GM18909 (cell line): Measurements from ENCODE around the gene NFE2L1.
"Not testable (repeated sequence)": the region's sequence is repeated elsewhere in the genome, so short reads cannot be mapped to it uniquely, and the experiment has no call there.

Source experiments
- ATAC-seq: cut with Tn5 transposase; IDR thresholded peaks from one replicate; pipeline ENCODE4 v1.9.1; 2021; ENCODE audit warnings: mild to moderate bottlenecking; ENCODE audit not compliant: unreplicated experiment, poor library complexity

NFE2L1 gene

DNA sequence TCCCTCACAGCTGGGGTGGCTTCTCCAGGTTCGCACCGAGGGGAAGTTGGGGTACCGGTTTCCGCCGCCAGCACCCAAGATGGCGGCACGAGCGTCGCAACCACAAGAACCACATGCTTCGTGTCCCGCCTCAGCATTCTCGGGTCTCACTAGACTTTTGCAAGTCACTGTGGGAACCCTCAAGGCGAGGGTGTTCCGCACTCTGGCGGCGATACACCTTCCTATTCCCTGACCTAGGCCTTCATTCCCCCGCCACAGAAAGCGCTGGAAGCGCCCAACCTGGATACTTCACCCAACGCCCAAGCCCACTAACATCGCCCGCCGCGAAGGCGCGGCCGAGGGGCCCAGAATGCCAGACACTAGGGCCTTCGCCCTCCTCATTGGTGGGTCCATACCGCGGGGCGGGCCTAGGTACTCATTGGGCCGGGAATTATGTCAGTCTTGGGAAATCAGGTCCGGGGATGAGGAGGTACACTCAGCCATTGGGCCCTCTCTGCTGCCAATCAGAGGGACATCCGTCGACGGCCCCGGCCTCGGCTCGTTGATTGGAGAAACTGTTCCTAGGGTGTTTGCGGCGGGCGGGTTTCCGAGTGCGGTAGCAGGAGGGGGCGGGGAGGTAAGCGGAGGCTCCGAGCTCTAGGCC is at the start of gene NFE2L1:
Gene NFE2L1 (plus strand): TSS at position 619 of the 643 bp plus-strand sequence. CDS start 2,760 bp downstream, outside the sequence.
- peak; percentile 90 for ATAC-seq

DNA sequence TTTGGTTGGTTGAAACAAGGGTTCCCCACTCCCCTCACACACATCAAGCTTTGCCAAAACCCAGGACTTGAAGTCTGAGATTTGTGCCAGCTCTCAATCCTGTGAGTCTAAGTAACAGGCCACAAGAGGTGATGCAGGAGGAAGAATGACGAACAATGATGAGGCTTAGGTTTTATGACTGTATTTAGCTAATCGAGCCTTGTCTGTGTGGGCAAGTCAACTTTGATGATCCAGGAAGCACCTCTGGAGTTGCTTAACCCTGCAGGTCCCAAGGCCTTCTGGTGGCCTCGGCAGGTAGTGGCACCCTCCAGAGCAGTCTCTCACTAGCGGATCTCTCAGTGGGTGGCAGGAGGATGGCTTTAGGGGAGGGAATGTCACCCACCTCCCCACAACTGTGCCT is 48.6 kb upstream of the NFE2L1 start:
- ATAC-seq, result no peak

DNA sequence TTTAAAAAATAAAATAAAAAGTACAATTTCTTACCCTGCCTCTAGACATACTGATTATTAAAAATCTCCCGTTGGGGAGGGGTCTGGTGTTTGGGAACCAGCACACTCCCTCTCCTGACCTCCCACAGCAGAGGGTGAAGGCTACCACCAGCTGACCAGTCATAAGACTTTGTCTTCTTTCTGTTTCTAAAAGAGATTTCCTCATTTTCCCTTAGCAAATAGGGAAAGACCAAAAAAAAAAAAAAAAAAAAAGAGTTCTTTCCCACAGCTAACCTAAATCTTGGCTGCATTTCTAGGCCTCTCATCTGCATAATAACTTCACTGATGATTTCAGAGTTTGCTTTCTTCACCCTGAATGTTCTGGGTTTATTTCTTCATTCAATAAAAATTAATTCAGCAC is 47.0 kb upstream of the NFE2L1 start:
- no peak for ATAC-seq

GRCh38 chr17:48001657-48002056 is 46.5 kb upstream of the NFE2L1 start:
- not testable (repeated sequence) for ATAC-seq

GRCh38 chr17:48002266-48002915 is 45.8 kb upstream of the NFE2L1 start:
- no peak for ATAC-seq

DNA sequence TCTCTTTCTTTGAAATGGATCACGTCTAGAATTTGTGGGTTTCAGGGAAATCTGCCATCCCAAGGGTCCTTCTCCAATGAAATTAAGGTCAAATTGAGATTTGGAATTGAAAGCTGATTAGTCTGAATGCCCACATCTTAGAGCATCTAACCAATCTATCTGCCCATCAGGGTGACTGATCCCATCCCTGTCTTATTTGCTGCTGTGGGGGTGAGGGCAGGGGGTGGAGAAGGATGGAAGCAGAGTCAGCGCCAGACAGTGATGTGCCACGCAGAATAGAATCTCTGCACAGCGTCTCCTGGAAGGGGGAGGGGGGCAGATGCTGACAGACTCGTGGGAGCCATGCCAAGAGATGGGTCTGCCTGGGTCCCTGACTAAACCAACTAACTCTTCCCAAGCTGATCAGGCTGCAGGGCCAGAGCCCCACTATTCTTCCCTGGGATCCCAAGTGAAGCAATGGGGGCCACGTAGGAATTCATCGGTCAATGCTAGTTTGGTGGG is 45.2 kb upstream of the NFE2L1 start:
- no peak for ATAC-seq

DNA sequence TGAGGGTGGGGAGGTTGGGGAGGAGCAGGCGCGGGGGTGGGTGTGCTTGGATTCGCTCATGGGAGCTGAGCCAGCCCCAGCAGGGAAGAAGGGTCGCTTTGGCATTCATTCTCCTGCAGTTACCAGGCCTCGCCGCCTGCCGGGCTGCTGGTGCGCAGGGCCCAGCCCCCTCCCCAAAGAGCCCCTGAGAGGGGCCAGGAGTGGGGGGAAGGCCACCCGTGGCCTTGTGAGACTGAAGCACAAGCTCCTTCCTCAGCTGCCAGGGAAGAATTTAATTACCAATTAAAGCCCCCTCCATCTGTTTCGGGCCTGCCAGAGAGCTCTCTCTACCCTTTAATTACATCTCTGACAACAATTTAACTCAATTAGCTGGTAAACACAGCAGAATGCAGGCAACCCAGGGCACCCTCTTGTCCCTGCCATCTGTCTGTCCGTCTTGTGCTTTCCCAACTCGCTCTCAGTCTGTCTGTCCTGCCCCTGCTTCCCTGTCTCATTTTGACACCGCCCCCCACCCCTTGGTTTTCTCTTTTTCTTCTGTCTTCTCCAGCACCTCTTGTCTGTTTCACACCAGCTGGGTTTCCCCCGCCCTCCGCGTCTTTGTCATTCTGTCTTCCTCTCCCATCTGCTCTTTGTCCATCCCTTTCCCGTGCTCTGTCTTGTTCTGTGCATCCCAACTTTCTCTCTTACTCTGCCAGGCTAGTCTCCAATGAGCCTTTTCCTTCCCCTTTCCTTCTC is 44.6 kb upstream of the NFE2L1 start:
- ATAC-seq, result no peak

GRCh38 chr17:48004983-48005382 is 43.2 kb upstream of the NFE2L1 start:
- ATAC-seq, result no peak

GRCh38 chr17:48006936-48007709 is 41.0 kb upstream of the NFE2L1 start:
- no peak for ATAC-seq

DNA sequence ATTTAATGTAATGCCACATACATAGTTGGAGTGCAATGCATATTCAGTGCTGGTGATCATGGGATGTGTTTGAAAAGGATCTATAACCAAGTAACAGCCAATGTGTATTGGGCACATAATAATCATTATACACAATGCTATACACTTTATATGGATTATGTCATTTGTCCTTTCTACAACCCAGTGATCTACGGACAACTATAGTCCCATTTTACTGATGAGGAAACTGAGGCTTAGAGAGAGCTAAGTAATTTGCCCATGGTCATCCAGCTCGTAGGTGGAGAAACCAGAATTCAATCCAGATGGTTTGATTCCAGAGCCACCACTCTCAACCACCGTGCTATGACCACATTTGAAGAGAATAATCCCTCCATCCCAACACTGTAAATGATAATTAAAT is 38.0 kb upstream of the NFE2L1 start:
- no peak for ATAC-seq

- ATAC-seq, result no peak
Observed at GRCh38 chr17:48011405-48012150, 36.6 kb upstream of the NFE2L1 start.

DNA sequence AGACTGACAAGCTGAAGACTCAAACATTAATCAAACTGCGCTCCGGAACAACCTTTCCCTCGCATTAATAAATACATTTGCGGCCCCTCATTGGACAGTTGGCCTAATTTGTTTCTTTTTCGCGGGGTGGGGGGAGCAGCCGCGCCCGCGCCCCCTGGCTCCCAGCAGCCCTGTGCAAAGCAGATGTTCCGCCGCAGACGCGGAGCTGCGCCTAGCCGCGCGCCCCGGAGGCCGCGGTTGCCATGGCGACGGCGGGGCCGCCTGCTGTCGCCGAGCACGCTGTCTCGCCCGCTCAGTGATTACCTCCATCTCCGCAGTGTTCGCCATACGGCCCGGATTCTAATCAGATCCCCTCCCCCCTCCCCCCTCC is 36.0 kb upstream of the NFE2L1 start:
- no peak for ATAC-seq

DNA sequence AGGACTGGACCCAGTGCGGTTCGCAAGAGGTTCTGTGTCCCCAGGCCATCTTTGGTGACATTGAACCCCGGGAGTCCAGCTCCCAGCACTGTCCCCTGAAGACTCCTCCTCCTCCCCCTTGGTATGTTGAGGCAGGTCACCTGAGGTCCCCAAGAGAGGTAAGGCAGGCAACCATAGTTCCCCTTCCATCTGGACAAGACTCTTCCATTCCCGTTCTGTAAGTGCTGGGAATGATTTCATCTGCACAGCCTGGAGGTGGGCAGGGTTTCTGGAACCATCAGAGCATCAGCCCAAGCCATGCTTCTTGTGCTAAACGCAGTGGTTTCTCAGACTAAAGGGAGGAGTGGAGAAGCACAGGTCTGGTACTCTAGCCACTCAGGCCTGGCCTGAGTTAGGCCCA is 35.5 kb upstream of the NFE2L1 start:
- no peak for ATAC-seq

- no peak for ATAC-seq
Observed at GRCh38 chr17:48013876-48014594, 34.1 kb upstream of the NFE2L1 start.

DNA sequence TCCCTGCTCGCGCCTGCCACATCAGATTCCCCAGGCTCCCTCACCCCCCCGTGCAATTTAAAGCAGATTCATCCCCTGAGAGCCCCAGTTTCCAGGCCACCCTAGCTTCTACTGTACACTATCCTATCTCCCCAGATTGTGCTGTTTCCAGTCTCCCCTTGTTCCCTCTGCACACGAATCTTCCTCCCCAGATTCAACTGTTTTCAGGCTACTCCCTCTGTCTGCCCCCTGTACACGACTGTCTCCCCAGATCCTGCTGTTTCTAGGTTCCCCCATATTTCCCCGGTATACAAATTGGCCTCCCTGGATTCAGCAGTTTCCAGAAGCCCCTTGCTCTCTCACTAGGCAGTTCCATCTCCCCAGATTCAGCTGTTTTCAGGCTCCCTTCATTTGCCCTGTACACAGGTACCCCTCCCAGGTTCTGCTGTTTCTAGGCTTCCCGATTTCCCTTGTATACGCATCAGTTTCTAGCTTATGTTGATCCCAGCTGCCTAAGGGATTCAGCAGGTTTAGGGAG is 33.5 kb upstream of the NFE2L1 start:
- no peak for ATAC-seq

- ATAC-seq, result no peak
Observed at GRCh38 chr17:48016112-48016511, 32.0 kb upstream of the NFE2L1 start.

GRCh38 chr17:48017817-48018158 is 30.4 kb upstream of the NFE2L1 start:
- ATAC-seq, result not testable (repeated sequence)

DNA sequence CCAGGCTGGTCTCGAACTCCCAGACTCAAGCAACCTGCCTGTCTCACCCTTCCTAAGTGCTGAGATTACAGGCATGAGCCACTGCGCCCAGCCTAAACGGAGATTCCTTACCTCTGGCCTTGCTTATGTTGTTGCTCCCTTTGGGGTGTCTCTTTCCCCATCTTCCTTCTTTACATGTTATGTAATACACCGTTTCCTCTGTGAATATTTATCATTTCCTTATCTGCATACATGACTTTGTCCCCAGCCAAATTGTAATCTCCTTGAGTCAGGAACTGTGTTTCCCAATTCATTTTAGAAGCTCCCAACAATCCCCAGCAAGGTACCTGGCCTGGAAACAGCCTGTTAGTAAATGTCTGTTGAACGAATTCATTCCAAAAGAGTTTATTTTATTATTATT is 26.2 kb upstream of the NFE2L1 start:
- no peak for ATAC-seq

DNA sequence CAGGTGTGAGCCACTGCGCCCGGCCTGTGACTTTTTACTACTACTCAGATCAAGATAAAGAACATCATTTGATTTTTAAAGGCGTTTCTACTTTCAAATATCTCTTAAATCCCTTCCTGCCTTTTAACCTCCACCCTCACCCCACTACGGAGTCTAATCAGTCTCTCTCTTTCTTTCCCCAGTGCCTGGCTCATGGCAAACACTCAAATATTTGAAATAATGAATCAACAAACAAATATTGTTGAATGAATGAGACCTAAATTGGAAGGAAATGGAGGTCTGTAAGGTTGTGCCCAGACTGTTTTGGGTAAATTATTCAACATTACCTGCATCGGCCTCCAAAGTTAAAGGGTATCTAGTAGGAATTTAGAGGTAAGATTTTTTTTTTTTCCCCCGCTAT is 25.3 kb upstream of the NFE2L1 start:
- no peak for ATAC-seq
